Epithelial cell of esophagus (primary cell): Measurements from ENCODE around the gene MIB2.

Experiments used
- DNase-seq: peaks from one replicate; pipeline ENCODE4 v3.0.0; 2010; ENCODE audit warnings: low read depth
- H3K4me3 ChIP-seq: 2 replicates; pipeline ENCODE4 v1.5.1; 2011; ENCODE audit warnings: mild to moderate bottlenecking, low read length, control low read depth
- CTCF ChIP-seq: IDR thresholded peaks from 2 replicates; pipeline ENCODE4 v1.5.1; 2011; ENCODE audit warnings: low read depth, mild to moderate bottlenecking, low read length, control low read depth, inconsistent platforms; ENCODE audit not compliant: insufficient read depth; ENCODE audit errors: missing control alignments

Gene MIB2

GRCh38 chr1:1609822-1610485 lies 5.3 kb upstream of the MIB2 start:
- no peak for TF ChIP-seq CTCF
- no peak for DNase-seq
- H3K4me3 ChIP-seq = no peak overlapping the region

- no peak overlapping the region for H3K4me3 ChIP-seq
- TF ChIP-seq CTCF = no peak
- DNase-seq = no peak
These were observed 4.5 kb upstream of the MIB2 start for GRCh38 chr1:1610796-1611195.

GRCh38 chr1:1612104-1612400 lies 3.2 kb upstream of the MIB2 start:
- no peak for DNase-seq
- no peak for TF ChIP-seq CTCF
- no peak overlapping the region for H3K4me3 ChIP-seq

- no peak for DNase-seq
- H3K4me3 ChIP-seq = peak overlapping the region; percentile 85
- no peak for TF ChIP-seq CTCF
These were observed 1.7 kb upstream of the MIB2 start for GRCh38 chr1:1613509-1614082.

GRCh38 chr1:1614204-1614953 lies 921 bp upstream of the MIB2 start:
- peak overlapping the region; percentile 85 for H3K4me3 ChIP-seq
- peak; percentile 73 for DNase-seq
- no peak for TF ChIP-seq CTCF

GRCh38 chr1:1614954-1615255 lies 395 bp upstream of the MIB2 start:
- no peak for DNase-seq
- peak overlapping the region; percentile 85 for H3K4me3 ChIP-seq
- no peak for TF ChIP-seq CTCF
